HG02885 (cell line): ENCODE results near the gene IGSF6.
"Not testable (repeated sequence)": the region's sequence is repeated elsewhere in the genome, so short reads cannot be mapped to it uniquely, and the experiment has no call there.

Experiments used
- ATAC-seq: cut with Tn5 transposase; IDR thresholded peaks from one replicate; pipeline ENCODE4 v1.9.1; 2021; ENCODE audit warnings: mild to moderate bottlenecking; ENCODE audit not compliant: unreplicated experiment, poor library complexity

IGSF6 gene

DNA sequence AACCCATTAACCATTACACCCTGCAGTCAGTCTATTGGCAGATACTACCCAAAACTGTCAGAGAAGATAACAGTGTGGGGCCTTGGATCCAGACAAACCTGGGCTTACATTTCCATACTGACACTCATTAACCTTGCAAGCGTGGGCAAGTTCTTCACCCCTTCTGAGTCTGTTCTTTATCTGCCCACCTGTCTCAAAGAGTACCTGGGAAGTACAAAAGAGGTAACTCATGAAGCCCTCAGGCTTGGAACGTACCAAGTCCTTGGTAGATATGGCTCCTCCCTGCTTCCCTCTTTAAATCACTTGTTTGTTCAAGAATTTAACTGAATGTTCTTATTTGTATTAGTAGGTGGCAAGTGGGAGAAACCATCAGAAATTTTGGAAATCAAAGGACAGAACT is 2.5 kb upstream of the IGSF6 start:
- ATAC-seq = no peak

DNA sequence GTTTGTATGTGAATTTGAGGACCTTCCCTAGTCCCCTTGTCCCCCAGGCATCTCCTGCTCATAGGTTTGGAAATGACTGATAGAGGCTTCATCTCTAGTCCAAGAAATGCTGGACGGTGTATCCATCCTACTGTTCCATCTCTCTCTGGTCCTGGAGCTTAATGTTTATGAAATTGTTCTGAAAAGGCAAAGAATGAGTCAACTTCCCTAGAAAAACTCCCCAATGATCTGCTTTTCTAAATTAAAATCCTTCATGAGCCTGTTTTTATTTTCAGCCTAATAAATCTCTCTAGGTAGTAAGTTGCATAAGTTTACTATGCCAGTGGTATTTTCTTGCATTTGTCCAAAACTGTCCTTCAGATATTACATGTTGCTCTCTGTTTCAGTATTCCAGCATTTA is 2.1 kb upstream of the IGSF6 start:
- no peak for ATAC-seq

DNA sequence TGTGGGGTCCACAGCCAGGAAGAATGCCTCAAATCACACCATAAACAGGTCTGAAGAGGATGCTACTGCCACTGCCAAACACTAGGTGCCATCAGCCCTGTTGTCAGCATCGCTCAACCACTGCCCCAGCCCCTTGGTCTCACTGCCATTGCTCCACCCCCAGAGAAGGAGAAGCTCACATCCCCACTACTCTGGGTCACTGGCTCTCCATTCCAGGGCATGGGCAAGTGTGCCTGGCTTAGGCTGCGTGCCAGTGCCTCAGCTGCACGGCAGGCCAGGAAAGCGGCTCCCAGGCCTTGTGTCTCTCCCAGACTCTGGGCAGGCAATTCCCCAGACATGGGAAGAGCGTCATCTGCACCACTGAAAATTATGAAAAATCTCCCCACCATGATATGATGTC is 1.2 kb upstream of the IGSF6 start:
- ATAC-seq = no peak

DNA sequence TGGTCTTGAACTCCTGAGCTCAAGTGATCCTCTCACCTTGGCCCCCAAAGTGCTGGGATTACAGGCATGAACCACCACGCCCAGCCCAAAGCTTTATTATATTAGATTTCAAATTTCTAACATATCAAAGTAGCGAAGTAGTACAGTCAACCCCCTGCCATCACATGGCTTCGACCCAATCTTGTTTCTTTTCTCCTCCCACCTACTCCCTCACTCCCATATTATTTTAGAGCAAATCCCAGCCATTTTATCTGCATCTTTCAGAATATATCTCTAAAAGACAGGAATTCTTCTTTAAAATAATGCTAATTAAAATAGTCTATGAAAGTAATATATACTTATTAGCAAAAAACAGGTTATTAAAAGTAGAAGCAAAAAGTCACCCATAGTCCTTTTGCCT is 893 bp downstream of the IGSF6 start:
- ATAC-seq = no peak

DNA sequence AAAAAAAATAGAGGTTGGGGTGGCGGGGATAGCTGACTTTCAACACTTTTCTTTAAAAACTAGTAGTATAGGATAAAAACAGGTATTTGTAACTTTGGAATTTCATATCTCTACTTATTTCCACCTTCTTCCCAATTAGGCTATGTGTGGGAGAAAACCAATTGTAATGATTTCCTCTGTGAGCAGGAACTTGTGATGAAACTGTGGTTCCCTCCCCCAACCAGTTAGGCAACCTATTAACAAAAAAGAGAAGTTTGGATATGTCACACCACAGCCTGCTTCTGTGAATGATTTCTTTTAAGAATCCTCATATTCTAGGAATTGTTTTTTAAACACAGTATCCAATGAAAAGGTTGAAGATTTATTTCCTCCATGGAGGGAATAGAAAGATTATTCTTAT is 1.9 kb downstream of the IGSF6 start:
- ATAC-seq = no peak

DNA sequence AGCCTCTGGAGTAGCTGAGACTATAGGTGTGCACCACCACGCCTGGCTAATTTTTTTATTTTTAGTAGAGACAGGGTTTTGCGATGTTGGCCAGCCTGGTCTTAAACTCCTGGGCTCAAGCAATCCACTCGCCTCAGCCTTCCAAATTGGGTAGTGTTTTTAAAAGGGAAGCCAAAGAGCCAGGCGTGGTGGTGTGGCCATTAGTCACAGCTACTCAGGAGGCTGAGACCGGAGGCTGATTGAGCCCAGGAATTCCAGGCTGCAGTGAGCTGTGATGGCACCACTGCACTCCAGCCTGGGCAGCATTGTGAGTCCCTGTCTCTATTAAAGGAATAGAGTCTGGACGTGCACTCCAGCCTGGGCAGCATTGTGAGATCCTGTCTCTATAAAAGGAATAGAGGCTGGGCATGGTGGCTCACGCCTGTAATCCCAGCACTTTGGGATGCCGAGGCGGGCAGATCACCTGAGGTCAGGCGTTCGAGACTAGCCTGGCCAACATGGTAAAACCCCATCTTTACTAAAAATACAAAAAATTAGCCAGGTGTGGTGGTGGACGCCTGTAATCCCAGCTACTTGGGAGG is 2.5 kb downstream of the IGSF6 start:
- ATAC-seq = not testable (repeated sequence)

DNA sequence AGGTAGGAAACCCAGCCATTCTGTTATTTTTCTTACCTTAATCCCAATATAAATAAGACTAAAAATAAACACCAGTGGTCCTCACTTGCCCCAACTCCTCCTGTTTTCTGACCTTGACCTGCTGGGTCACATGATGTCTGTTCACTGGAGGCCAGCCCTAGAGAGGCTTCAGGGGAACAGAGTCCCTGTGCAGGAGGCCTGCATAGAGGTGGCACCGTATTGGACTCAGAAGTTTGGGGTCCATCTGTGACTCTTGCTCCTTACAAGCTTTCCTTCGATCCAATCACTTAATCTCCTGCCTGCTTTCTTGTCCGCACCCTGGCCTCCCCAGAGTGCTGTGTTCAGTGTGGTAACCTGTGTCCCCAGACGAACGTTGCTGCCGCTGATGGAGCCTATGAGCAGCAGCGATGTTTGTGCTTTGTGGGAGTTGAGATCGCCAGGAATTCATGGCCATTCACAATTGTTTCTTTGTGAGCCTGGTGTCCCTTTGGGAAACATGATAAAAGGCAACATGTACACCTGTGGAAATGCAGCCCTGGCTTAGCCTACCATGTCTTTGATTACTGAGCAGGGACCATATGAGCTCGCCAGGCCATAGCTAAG is 4.7 kb downstream of the IGSF6 start:
- no peak for ATAC-seq

DNA sequence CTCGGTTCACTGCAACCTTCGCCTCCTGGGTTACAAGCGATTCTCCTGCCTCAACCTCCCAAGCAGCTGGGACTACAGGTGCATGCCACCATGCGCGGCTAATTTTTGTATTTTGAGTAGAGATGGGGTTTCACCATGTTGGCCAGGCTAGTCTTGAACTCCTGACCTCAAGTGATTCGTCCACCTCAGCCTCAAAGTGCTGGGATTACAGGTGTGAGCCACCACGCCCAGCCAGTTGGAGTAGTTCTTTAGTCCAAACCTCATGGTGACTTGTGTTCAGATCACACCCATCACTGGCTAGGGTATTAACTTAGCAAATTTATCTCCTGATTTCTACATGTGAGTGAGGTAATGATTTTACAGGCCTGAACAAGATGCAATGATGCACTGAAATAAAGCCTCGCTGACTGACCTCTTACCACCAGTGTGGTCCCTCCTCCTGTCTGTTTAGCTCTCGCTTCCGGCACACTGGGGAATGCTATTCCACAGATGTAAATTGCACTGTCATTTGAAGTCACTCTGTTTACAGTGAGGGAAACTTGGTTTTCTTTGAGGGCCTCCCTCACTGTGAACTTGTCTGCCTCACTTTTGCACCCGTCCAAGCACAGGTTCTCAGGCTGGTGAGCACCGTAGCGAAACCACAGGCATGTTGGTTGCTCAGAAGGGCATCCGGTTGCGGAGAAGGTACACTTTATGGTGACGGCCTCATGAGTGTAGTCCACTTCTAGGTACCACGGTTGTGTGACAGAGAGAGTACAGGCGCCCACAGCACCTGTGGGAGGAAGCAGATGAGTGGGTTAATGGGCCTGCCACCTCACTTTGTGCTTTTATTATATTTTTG is 5.5 kb downstream of the IGSF6 start:
- ATAC-seq = peak; percentile 88

DNA sequence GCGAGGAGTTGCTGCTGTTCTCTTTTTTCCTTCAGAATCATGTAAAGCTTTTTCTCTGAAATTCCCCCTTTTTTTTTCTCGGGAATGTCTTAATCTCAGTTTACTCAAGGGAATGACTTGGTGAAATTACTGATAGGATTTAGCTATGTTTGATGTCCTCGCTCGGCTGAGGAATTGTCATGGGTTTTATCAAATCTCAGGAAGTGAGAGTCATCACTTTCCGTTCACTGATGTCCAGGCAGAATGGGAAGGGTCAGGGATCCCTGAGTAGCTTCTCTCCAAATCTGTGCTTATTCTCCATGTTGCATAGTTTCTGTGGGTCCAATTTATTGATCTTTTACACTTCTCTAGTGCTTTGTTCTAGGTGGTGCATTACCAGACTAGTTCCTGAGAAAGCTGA is 6.3 kb downstream of the IGSF6 start:
- ATAC-seq = no peak

DNA sequence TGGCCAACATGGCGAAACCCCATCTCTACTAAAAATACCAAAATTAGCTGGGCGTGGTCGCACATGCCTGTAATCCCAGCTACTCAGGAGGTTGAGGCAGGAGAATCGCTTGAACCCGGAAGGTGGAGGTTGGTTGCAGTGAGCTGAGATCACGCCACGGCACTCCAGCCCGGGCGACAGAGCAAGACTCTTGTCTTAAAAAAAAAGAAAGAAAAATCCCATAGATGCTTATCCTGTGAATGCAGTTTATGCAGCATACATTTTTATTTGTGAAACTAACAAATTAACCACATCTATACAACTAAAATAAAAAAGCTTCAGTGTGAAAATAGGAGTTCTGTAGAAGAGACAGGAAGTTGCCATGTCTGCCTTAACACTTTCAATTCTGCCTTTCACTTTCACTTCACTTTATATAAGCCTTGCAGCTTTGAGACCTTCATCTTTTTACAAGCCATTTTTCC is 7.1 kb downstream of the IGSF6 start:
- no peak for ATAC-seq

DNA sequence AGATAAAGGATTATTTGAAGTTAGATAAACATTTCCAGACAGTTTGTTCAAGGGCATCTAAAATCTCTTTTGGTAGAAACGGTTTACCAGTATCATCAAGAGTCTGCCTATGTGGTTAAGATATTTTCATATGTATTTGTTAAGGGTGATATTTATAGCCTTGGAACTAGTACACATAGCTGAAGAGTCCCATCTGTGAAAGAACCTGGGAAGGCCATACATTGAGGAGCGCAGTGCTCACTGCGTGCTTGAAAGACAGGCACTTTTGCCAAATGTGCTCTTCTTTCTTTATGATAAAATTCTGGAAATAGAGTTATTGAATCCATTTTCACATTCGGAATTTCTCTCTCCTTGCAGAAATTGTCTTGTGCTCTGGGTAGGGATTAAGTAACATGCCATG is 7.7 kb downstream of the IGSF6 start:
- no peak for ATAC-seq

DNA sequence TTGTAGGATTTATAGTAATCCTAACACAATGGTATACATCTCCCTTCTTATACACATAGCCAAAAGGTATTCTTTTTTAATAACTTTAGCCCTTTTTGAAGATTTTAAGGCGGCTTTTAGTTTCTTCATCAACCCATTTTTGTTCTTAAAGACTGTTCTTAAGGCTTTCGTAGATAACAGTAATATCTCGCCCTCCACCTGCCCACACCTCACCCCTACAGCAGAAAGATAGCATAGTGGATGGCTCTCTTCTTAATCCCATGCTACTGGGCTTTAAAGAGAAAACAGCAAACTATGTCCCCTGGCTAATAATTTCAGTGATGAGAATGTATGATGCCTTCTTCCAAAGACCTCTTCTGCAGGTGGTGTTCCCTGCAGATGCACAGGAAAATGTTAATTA is 8.6 kb downstream of the IGSF6 start:
- no peak for ATAC-seq

DNA sequence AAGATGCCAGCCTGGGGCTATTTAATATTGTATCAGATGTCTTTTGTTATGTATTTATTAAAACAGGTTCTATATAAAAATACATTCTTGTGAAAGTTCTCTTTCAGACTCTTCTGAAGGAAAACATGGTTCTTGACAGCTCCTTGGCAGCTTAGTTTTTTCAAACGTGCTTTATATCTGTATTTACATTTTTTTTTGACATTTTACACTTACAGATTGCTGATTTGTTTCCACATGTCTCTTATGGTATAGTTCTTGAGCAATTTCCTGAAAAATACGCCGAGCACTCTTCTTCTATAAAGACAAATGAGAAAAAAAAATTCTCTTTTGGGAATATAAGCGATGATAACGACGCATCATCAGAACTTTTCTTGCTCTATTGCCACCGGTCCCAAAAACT is 9.5 kb downstream of the IGSF6 start:
- no peak for ATAC-seq

DNA sequence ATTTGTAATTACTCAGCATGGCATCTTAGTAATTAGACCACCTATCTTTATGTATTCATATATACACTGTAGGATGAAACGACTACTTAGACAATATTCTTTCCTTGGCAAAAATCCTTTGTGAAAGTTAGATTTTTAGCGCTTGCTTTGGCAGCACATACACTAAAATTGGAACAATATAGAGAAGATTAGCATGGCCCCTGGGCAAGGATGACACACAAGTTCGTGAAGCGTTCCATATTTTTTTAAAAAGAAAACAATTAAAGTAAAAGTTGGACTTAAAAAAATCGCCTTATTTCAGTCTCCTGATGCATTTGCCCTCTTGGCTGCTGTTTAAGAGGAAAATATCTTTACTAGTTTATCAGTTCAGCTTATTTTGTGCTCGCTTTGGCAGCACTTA is 10.5 kb downstream of the IGSF6 start:
- ATAC-seq = no peak

DNA sequence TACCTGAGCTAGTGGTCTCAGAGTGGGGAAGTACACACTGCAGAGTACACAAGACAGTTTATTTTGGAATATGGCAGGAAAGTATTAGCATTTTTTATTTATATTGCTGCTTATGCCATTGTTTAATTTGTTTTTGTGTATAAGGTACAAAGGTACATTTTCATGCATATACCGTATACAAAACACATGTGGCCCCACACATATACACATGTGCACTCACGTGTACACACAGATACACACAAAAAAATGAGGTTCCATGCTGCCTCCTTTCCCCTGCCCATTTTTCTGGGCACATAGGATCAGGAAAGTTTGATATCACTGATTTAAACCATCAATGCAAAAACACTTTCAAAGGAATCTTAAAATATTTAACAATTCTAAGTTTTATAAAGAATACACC is 12.9 kb downstream of the IGSF6 start:
- ATAC-seq = no peak

DNA sequence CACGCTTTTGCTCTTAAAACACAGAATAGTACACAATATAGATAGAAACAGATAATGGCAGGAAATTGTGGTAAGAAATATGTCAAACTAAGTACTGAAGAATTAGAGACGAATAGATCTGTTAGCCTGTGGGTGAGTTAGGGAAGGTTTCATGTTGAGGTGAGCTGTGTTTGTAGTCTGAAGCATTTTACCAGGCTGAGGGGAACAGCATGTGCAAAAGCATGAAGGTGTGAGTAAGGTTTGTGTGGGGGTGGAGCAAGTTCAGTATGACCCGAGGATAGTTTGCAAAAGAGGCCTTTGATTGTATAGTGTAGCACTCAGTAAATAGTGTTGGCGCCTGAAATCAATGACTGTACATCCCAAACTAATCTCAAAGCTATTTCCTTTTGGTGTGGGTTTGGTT is 13.8 kb downstream of the IGSF6 start:
- ATAC-seq = no peak

DNA sequence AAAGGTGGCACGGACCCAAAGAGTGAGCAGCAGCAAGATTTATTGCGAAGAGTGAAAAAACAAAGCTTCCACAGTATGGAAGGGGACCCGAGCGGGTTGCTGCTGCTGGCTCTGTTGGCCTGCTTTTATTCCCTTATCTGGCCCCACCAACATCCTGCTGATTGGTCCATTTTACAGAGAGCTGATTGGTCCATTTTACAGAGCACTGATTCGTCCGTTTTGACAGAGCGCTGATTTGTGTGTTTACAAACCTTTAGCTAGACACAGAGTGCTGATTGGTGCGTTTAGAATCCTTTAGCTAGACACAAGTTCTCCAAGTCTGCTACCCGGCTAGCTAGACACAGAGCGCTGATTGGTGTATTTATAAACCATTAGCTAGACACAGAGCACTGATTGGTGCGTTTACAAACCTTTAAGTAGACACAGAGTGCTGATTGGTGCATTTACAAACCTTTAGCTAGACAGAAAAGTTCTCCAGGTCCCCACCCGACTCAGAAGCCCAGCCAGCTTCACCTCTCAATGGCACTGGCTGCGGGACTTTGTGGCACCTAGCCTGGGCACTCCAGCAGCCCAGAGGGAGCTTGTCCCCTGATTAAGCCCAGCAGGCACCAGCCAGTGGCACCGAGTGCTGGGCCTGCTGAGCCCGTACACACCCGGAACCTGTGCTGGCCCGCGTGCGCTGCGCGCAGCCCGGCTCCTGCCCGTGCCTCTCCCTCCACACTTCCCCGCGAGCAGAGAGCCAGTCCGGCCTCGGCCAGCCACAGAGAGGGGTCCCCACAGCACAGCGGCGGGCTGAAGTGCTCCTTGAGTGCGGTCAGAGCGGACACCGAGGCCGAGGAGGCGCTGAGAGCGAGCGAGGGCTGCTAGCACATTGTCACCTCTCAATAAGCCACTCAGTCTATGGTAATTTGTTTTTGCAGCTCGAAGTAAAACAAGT is 15.1 kb downstream of the IGSF6 start:
- ATAC-seq = no peak

DNA sequence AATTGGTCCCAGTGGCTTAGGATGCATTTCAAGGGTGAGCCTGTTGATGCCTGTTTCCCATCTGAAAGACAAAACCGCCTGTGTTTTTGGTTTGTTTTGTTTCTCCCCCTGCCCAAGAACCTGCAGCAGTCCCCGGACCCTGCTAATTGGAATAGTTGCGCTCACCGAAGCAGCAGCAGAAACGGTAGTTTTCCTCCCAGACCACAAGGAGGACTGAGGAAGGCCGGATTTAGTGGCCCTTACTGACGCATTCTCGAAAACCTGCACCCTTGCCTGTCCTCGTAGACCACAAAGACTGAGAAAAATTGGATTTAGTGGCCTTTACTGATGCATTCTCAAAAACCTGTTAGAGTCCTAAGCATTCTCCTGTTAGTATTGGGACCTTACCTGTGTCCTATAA is 16.7 kb downstream of the IGSF6 start:
- not testable (repeated sequence) for ATAC-seq

DNA sequence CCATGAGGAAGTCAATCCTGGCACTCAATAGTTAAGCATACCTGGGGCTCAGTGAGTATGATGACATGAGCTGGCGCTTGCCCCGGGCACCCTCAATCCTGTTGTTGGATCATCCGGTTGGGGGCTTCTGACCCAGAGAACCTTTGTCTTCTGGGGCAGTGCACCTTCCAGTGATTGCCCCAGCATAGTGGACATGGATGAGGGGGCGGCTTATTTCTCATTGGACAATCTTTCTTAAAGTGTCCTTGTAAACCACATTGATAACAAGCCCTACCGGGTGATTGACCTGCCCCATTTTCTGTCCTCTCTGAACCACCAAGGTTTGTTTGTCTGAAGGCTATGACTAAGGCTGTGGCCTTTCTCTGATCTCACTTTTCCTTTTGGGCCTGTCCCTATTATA is 18.2 kb downstream of the IGSF6 start:
- ATAC-seq = no peak

DNA sequence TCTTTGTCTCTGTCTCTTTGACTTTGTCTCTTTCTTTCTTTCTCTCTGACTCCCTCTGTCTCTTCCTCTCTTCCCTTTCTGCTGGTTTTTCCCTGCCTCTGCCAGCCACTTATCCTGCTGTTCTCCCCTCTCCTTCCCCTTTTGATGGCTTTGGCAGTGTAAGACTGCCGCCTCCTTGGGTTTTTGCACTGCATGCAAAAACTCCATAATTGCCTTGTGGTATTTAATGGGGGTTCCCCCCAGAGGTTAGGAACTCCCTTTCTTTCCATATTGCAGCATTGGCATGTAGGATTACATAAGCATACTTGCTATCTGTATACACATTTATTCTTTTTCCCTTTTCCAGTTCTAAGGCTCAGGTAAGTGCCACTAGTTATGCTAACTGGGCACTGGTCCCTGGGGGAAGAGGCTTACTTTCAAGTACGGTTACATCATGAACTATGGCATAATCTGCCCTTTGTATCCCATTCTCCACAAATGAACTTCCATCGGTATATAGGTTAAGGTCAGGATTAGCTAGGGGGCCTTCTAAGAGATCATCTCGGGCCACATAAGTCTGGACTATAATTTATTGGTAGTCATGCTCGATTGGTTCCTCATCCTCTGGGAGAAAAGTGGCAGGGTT is 20.3 kb downstream of the IGSF6 start:
- ATAC-seq = not testable (repeated sequence)
